RKO (cell line): ENCODE measurements around the gene TESK1.
"Not testable (repeated sequence)": the region's sequence is repeated elsewhere in the genome, so short reads cannot be mapped to it uniquely, and the experiment has no call there.

ENCODE experiments used
- DNase-seq: peaks from one replicate; pipeline ENCODE4 v3.0.0-alpha.2; 2016; ENCODE audit warnings: low spot score

TESK1 gene

GRCh38 chr9:35604578-35605350 is at the start of gene TESK1:
TESK1 (plus strand) TSS chr9:35605262; CDS start chr9:35605620, 358 bp downstream.
- DNase-seq, result peak; percentile 87

DNA sequence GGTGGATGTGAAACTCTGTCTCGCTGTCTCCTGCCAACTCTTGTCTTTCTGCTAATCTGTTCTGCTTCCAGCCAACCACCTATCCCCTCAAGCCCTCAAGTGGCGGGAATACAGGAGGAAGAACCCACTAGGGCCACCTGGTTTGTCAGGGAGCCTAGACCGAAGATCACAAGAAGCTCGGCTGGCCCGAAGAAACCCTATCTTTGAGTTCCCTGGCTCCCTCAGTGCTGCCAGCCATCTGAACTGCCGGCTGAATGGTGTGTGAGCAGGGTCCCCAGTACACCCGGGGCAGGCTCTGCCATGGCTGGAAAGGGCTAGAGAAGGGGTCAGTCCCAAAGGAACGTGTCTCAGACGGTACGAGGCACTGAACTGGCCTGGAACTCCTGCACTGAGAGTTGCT is 49.2 kb upstream of the TESK1 start:
- DNase-seq, result no peak

GRCh38 chr9:35556776-35557175 is 48.3 kb upstream of the TESK1 start:
- DNase-seq, result no peak

DNA sequence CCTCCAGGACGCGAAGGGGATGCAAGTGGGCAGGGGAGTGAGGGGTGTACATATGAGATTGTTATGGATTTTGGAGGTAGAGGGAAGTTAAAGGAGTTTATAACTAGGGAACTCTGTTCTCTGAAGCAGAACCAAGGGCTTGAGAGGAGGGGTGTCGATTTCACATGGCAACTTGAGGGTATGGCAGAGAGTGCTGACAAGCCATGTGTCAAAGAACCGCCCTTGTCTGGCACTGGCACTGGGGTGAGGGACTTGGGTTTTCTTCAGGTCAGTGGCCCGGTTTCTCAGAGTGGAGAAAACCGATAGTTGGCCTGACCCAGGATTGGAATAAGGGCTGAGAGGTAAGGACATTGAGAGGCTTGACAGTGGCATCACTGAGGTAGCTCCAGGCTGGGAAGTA is 47.7 kb upstream of the TESK1 start:
- DNase-seq, result no peak

- no peak for DNase-seq
Observed at GRCh38 chr9:35558185-35558584, 46.9 kb upstream of the TESK1 start.

GRCh38 chr9:35559792-35560530 is 45.1 kb upstream of the TESK1 start:
- no peak for DNase-seq

- no peak for DNase-seq
Observed at GRCh38 chr9:35560625-35561337, 44.3 kb upstream of the TESK1 start.

GRCh38 chr9:35561468-35562261 is 43.4 kb upstream of the TESK1 start:
- DNase-seq, result no peak

DNA sequence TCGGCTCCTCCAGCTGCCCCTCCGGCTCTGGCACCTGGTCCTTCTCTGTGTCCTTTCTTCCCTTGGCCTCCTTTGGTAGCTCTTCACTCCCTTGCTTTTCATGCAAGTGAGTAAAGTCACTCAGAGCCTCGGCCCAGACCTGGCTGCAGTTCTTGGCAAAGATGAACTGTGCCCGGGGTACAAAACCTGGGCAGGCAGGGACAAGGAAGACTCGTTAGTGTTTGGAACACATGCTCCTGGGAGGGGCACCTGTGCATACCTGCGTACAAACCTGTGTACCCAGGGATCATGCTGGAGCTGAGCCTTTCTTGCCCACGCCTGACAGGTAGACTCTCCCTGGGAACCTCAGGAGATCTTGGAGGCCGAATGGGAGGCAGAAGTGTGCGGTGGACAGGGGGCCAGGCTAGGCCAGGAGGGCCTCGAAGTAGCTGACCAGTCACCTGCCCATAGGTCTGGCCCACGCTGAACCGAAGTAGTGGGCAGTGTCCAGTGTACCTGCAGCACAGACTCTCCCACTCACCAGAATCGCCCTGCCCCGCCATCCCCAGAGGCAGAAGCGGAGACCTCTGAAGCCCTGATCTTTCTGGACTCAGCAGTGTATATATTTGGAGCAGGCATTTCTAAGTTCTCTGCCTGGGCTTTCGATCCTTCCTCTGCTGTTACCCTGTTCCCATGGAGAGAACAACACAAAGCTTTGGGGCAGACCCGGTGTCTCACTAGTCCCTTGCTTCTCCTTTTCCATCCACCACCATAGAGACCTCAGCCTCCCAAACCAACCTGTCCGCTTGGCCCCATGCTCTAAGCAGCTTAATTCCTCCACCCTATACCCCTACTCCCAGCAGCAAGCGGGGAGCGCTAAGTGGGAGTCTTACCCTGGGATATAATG is 41.9 kb upstream of the TESK1 start:
- no peak for DNase-seq

GRCh38 chr9:35563791-35564197 is 41.3 kb upstream of the TESK1 start:
- DNase-seq, result no peak

GRCh38 chr9:35564658-35565061 is 40.4 kb upstream of the TESK1 start:
- no peak for DNase-seq

DNA sequence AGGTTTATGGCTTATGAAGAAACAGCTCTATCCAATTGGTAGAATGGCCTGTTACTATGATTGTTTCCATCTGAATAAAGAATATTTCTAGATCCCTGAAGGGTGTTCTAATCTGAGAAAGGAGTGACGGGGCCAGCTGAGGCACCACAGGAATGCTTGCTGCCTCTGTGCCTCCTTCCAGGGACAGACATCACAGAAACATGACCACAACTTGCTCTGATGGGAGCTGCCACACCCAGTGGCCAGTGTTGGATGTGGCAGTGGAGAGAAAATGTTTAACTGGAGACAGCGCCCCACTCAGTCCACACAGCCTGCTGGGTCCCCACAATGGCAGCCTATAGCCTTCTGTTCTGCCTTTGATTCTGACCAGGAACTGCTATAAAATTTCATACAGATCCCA is 38.6 kb upstream of the TESK1 start:
- DNase-seq, result peak; percentile 54

- no peak for DNase-seq
Observed at GRCh38 chr9:35568196-35568595, 36.9 kb upstream of the TESK1 start.

GRCh38 chr9:35569206-35569605 is 35.9 kb upstream of the TESK1 start:
- DNase-seq, result no peak

DNA sequence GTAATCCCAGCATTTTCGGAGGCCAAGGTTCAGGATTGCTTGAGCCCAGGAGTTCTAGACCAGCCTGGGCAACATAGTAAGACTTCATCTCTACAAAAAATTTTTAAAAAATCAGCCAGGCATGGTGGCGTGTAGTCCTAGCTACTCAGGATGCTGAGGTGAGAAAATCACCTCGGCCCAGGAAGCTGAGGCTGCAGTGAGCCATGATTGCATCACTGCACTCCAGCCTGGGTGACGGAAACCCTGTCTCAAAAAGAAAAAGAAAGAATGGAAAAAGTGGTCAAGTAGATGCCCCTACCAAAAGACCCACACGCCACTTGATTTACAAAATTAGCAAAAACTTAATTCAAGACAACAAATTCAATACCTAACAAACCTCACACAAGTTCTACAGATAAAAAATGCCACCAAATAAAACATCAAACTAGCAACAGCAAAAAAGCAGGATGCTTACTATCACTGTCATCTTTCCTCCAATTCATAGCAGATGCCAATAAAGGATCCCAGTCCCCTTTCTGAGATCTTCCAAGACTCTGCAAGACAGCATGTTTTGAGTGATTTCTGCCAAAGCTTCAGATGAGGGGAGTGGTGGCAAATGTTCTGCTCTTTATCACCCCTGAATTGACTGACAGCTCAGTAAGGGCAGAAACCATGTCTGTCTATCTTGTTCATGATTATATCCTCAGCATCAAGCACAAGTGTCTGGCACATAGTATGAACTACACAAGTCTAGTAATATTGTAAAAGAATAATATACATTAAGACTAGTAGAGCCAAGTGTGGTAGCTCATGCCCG is 34.2 kb upstream of the TESK1 start:
- no peak for DNase-seq

DNA sequence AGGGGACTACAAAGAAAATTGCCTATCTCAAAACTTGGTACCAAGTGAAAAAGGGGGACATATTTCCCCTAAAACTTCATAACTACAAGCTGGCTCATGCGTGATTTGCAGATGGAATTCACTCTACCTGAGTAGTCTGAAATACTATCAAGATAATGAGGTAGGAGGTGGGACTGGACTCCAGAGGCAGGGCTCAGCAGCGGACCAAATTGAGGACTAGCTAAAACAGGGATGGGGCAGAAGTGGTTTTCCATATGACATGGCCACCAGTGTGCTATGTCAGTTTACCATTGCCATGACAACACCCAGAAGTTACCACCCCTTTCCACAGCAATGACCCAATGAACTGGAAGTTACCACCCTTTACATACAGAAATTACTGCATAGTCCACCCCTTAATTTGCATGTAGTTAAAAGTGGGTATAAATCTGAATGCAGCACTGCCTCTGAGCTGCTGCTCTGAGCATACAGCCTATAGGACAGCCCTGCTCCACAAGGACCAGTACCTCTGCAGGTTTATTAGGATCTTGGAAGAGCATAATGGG is 30.4 kb upstream of the TESK1 start:
- no peak for DNase-seq

DNA sequence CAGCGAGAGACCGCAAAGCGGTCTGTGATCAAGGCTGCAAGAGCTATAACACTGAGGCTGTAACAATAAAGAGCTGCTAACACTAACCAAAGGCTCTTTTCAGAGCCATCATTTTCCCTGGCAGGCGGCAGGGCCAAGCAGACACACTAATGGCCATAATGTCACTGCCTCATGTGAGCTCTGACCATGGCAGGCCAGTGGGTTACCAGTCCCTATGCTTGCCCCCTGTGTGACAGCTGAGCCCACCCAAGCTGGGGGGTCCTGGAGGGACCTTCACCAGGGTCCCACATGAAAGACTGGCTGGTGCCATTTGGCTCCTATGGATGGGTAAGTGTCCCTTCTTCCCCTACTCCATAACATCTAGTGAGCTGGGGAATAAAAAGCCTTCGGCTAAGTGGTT is 29.6 kb upstream of the TESK1 start:
- DNase-seq, result no peak

DNA sequence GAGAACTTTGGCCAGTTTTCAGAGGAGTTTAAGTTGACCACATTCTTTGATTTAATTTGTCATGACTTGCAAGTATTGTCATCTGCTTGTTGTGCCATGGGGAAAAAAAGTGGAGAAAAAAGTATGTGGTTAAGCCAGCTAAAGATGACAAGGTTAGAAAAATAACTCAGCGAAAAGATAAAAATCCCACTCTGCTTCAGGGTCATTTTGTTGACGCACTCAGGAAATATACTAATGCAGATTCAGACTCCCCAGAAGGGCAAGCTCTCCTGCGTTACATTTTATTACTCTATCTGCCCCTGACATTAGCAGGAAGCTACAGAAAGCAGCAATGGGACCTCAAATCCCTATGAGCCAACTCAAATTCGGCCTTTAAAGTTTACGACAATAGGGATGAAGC is 27.6 kb upstream of the TESK1 start:
- DNase-seq, result no peak

DNA sequence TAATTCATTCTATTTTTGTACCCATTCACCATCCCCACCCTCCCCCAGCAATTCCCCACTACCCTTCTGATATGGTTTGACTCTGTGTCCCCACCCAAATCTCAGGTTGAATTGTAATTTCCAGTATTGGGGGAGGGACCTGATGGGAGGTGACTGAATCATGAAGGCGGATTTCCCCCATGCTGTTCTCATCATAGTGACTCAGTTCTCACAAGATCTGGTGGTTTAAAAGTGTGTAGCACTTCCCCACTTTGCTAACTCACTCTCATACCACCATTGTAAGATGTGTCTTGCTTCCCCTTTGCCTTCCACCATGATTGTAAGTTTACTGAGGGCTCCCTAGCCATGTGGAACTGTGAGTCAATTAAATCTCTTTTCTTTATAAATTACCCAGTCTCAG is 25.9 kb upstream of the TESK1 start:
- DNase-seq, result no peak

DNA sequence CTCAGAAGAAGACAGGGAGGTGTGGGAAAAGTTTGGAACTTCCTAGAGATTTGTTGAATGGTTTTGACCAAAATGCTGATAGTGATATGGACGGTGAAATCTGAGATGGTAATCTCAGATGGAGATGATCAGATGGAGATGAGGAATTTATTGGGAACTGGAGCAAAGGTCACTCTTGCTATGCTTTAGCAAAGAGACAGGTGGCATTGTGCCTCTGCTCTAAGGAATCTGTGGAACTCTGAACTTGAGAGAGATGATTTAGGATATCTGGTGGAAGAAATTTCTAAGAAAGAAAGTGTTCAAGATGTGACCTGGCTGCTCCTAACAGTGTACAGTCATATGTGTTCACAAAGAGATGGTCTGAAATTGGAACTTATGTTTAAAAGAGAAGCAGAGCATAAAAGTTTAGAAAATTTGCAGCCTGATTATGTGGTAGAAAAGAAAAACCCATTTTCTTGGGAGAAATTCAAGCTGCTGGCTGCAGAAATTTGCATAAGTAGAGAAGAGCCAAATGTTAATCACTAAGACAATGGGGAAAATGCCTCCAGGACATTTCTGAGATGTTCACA is 25.3 kb upstream of the TESK1 start:
- not testable (repeated sequence) for DNase-seq
